ENCODE results near the gene SLC38A7. TPM values are rescaled to one million over a fixed set of nuclear protein-coding genes. Genes with fewer than 3 reads are reported as not detected.

Gene SLC38A7
- total RNA-seq, 1 donor from 2014 or later = 31.7 TPM

- H3K4me1 Mint-ChIP-seq = peaks cover 21% of the 10 kb centered on the region
- H3K36me3 Mint-ChIP-seq (ENCODE audit: low read depth) = no peaks in the 10 kb centered on the region
- DNase-seq (ENCODE audit: low read depth, low spot score) = no peak
- no peaks in the 10 kb centered on the region for H3K27me3 Mint-ChIP-seq (ENCODE audit: low read depth)
- H3K27ac Mint-ChIP-seq (ENCODE audit: unreplicated experiment) = no peak overlapping the region
- peak overlapping the region; percentile 11 for H3K4me3 Mint-ChIP-seq
- no peaks in the 10 kb centered on the region for H3K9me3 Mint-ChIP-seq
- TF ChIP-seq, protein P1, sequence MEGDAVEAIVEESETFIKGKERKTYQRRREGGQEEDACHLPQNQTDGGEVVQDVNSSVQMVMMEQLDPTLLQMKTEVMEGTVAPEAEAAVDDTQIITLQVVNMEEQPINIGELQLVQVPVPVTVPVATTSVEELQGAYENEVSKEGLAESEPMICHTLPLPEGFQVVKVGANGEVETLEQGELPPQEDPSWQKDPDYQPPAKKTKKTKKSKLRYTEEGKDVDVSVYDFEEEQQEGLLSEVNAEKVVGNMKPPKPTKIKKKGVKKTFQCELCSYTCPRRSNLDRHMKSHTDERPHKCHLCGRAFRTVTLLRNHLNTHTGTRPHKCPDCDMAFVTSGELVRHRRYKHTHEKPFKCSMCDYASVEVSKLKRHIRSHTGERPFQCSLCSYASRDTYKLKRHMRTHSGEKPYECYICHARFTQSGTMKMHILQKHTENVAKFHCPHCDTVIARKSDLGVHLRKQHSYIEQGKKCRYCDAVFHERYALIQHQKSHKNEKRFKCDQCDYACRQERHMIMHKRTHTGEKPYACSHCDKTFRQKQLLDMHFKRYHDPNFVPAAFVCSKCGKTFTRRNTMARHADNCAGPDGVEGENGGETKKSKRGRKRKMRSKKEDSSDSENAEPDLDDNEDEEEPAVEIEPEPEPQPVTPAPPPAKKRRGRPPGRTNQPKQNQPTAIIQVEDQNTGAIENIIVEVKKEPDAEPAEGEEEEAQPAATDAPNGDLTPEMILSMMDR (conservative IDR thresholded peaks at IDR 0.05) = no peak
These were observed 43.4 kb upstream of the SLC38A7 start for GRCh38 chr16:58727796-58728568.

DNA sequence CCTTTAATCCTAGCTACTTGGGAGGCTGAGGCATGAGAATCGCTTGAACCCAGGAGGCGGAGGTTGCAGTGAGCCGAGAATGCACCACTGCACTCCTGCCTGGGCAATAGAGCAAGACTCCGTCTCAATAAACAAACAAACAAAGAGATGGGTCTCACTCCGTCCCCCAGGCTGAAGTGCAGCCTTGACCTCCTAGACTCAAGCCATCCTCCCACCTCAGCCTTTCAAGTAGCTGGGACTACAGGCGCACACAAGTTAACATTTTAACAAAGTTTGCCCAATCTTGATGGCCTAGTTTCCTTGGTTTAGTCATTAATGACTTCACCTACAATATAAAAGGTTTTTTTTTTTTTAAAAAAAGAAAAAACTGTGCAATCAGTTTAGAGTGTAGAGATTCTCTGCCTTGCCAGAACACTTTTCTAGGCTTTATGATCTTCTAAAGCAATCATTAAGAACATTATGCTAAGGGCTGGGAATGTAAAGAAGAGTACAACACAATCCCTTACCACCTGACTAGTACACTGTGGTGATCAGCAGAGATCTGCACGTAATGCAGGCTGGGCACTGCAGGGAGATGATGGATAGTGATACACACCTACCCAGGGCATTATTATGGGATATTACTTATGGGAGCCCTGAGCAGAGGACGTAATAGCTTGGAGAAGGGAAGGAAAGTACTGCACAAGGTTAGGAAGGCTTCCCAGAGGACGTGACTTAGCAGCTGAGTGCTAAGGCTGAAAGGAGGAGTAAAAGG is 42.6 kb upstream of the SLC38A7 start:
- H3K4me1 Mint-ChIP-seq = peaks cover 13% of the 10 kb centered on the region
- TF ChIP-seq, protein P1 (conservative IDR thresholded peaks at IDR 0.05) = no peak
- H3K9me3 Mint-ChIP-seq = no peaks in the 10 kb centered on the region

GRCh38 chr16:58723109-58723508 is 38.5 kb upstream of the SLC38A7 start:
- no peak overlapping the region for H3K4me3 Mint-ChIP-seq
- H3K27ac Mint-ChIP-seq (ENCODE audit: unreplicated experiment) = no peak overlapping the region
- H3K9me3 Mint-ChIP-seq = no peaks in the 10 kb centered on the region
- peaks cover 7% of the 10 kb centered on the region for H3K36me3 Mint-ChIP-seq (ENCODE audit: low read depth)
- H3K4me1 Mint-ChIP-seq = no peaks in the 10 kb centered on the region
- no peaks in the 10 kb centered on the region for H3K27me3 Mint-ChIP-seq (ENCODE audit: low read depth)
- TF ChIP-seq, protein P1 (conservative IDR thresholded peaks at IDR 0.05) = no peak
- no peak for DNase-seq (ENCODE audit: low read depth, low spot score)

More for the DNA sequence above, 42.6 kb upstream of the SLC38A7 start:
- H3K36me3 Mint-ChIP-seq (ENCODE audit: low read depth) = no peaks in the 10 kb centered on the region
- H3K27me3 Mint-ChIP-seq (ENCODE audit: low read depth) = no peaks in the 10 kb centered on the region
- H3K4me3 Mint-ChIP-seq = peak overlapping the region; percentile 11
- no peak for DNase-seq (ENCODE audit: low read depth, low spot score)
- H3K27ac Mint-ChIP-seq (ENCODE audit: unreplicated experiment) = peak overlapping the region; percentile 53

- TF ChIP-seq, protein P1 (conservative IDR thresholded peaks at IDR 0.05) = no peak
- Mint-ChIP-seq H3K4me1 (no peaks in the 10 kb centered on the region), H3K27ac (ENCODE audit: unreplicated experiment) (no peak overlapping the region), H3K36me3 (ENCODE audit: low read depth) (peaks cover 20% of the 10 kb centered on the region), H3K9me3 (no peaks in the 10 kb centered on the region), H3K27me3 (ENCODE audit: low read depth) (no peaks in the 10 kb centered on the region), H3K4me3 (no peak overlapping the region)
- DNase-seq (ENCODE audit: low read depth, low spot score) = no peak
These were observed 33.4 kb upstream of the SLC38A7 start for GRCh38 chr16:58717994-58718393.

GRCh38 chr16:58716468-58716867 is 31.9 kb upstream of the SLC38A7 start:
- H3K27ac Mint-ChIP-seq (ENCODE audit: unreplicated experiment) = no peak overlapping the region
- no peaks in the 10 kb centered on the region for H3K9me3 Mint-ChIP-seq
- H3K4me1 Mint-ChIP-seq = no peaks in the 10 kb centered on the region
- peaks cover 27% of the 10 kb centered on the region for H3K36me3 Mint-ChIP-seq (ENCODE audit: low read depth)
- no peak for DNase-seq (ENCODE audit: low read depth, low spot score)
- TF ChIP-seq, protein P1 (conservative IDR thresholded peaks at IDR 0.05) = no peak
- no peak overlapping the region for H3K4me3 Mint-ChIP-seq
- no peaks in the 10 kb centered on the region for H3K27me3 Mint-ChIP-seq (ENCODE audit: low read depth)

Data from neural crest cell (in vitro differentiated cells).